ENCODE measurements around the gene SMIM15.

DNA sequence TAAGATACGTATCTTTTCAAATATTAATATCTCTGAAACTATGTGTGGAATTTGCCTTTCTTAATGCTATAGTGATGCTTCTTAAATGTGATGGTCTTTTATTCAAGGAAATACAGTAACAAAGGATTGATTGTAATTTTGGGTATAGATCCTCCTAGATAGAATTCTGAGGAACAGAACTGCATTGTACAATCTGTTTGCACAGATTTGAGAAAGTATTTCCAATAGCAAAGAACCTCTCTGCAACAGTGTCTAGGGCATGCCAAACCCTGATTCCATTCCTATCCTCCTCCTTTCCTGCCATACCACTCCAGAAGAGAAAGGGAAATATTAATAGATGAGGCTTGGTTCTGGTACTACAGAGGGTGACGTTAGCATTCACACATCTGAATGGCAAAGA, 10.4 kb downstream of the SMIM15 start:
- TF ChIP-seq, protein P1, sequence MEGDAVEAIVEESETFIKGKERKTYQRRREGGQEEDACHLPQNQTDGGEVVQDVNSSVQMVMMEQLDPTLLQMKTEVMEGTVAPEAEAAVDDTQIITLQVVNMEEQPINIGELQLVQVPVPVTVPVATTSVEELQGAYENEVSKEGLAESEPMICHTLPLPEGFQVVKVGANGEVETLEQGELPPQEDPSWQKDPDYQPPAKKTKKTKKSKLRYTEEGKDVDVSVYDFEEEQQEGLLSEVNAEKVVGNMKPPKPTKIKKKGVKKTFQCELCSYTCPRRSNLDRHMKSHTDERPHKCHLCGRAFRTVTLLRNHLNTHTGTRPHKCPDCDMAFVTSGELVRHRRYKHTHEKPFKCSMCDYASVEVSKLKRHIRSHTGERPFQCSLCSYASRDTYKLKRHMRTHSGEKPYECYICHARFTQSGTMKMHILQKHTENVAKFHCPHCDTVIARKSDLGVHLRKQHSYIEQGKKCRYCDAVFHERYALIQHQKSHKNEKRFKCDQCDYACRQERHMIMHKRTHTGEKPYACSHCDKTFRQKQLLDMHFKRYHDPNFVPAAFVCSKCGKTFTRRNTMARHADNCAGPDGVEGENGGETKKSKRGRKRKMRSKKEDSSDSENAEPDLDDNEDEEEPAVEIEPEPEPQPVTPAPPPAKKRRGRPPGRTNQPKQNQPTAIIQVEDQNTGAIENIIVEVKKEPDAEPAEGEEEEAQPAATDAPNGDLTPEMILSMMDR (conservative IDR thresholded peaks at IDR 0.05) = no peak
- no peak for TF ChIP-seq EZH2 (IDR thresholded peaks at IDR 0.05; ENCODE audit: low read depth)
